C4-2B (cell line): ENCODE data around the gene SREBF1.

ENCODE experiments used
- ZFX ChIP-seq: fragments of 450-650 bp; IDR thresholded peaks from 2 replicates; pipeline ENCODE4 v1.6.1; 2017
- TF ChIP-seq, protein P1 (sequence below): fragments of 450-650 bp; conservative IDR thresholded peaks from 2 replicates; pipeline ENCODE4 v1.5.1; 2017; ENCODE audit warnings: mild to moderate bottlenecking

DNA sequence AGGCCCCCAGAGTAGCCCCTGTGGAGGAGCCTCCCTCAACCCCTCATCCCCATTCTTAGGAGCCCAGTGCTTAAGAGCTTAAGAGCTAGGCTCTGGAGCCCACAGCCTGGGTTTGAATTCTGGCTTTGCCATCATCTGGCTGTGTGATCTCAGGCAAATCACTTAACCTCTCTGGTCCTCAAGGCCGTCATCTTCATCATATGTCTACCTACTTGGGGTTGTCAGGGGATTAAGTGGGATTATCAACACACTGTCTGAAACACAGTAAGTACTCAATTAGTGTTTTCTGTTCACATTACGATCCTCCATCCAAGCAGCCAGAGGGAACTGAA, 4.8 kb downstream of the SREBF1 start:
- TF ChIP-seq, protein P1, sequence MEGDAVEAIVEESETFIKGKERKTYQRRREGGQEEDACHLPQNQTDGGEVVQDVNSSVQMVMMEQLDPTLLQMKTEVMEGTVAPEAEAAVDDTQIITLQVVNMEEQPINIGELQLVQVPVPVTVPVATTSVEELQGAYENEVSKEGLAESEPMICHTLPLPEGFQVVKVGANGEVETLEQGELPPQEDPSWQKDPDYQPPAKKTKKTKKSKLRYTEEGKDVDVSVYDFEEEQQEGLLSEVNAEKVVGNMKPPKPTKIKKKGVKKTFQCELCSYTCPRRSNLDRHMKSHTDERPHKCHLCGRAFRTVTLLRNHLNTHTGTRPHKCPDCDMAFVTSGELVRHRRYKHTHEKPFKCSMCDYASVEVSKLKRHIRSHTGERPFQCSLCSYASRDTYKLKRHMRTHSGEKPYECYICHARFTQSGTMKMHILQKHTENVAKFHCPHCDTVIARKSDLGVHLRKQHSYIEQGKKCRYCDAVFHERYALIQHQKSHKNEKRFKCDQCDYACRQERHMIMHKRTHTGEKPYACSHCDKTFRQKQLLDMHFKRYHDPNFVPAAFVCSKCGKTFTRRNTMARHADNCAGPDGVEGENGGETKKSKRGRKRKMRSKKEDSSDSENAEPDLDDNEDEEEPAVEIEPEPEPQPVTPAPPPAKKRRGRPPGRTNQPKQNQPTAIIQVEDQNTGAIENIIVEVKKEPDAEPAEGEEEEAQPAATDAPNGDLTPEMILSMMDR = no peak
- no peak for TF ChIP-seq ZFX
